Endothelial cell of umbilical vein (primary cell): ENCODE results near the gene PLXNB2. TPM values are rescaled to one million over a fixed set of nuclear protein-coding genes. Genes with fewer than 3 reads are reported as not detected.

Experiments used
- BruUV-seq: library from RNA; stranded (reverse); fragments of 400-500 nt; replicated peaks from 2 replicates; lab custom pipeline; 2021; lab: Mats Ljungman, UMichigan
- CTCF ChIA-PET: fragments of 300-600, 350-600 bp; sonication (Branson Sonifier 250); formaldehyde crosslinking; loops from one replicate; lab custom pipeline; 2021; ENCODE audit warnings: antibody characterized with exemption, inconsistent platforms; lab: Charles Lee
- POLR2A ChIA-PET: fragments of 300-600, 350-600 bp; sonication (Branson Sonifier 250); formaldehyde crosslinking; loops from one replicate; lab custom pipeline; 2021; ENCODE audit warnings: antibody characterized with exemption, inconsistent platforms; lab: Charles Lee
- DNase-seq: peaks from one replicate; pipeline ENCODE4 v3.0.0-alpha.2; 2011; ENCODE audit warnings: low read depth, low spot score
- FAIRE-seq: peaks from 2 replicates; lab custom pipeline; 2011; peaks lifted over from hg19 to GRCh38; lab: Jason Lieb, UNC
- H2AFZ ChIP-seq: 2 replicates; pipeline ENCODE4 v1.6.0; 2012; ENCODE audit warnings: low read depth, low read length, control low read depth, inconsistent platforms
- H3K27ac ChIP-seq: 2 replicates; pipeline ENCODE4 v1.5.1; 2011; ENCODE audit warnings: low read depth, mild to moderate bottlenecking, control low read depth, low read length, moderate library complexity; ENCODE audit not compliant: insufficient read depth
- H3K27me3 ChIP-seq, 2 experiments: 2 replicates each; pipeline versions ENCODE4 v1.6.0 to v1.6.1; 2011; ENCODE audit warnings: low read length in 2 of 2, mixed read lengths in 1 of 2; ENCODE audit not compliant: control insufficient read depth in 2 of 2, insufficient read depth in 2 of 2
- H3K36me3 ChIP-seq, 2 experiments: 2 replicates in 1 of 2; 3 replicates in 1 of 2; pipeline ENCODE4 v1.5.1; 2011; ENCODE audit warnings: low read length in 2 of 2, mild to moderate bottlenecking in 1 of 2, moderate library complexity in 1 of 2; ENCODE audit not compliant: control insufficient read depth in 2 of 2, insufficient read depth in 2 of 2; ENCODE audit errors: extremely low read depth in 1 of 2
- H3K4me1 ChIP-seq: 3 replicates; pipeline ENCODE4 v1.5.1; 2011; ENCODE audit warnings: mild to moderate bottlenecking, low read length; ENCODE audit not compliant: control insufficient read depth, insufficient read depth; ENCODE audit errors: extremely low read depth
- H3K4me2 ChIP-seq: 2 replicates; pipeline ENCODE4 v1.6.1; 2011; ENCODE audit warnings: low read length, control low read depth, mixed read lengths; ENCODE audit not compliant: insufficient read depth
- H3K4me3 ChIP-seq, 3 experiments: fragments of 200-600 bp in 1 of 3; sonication (generic), shearing (Covaris generic) in 1 of 3; replicated peaks in 1 of 3; 2 replicates each; pipeline ENCODE4 v1.5.1; 2011 to 2016; ENCODE audit warnings: control low read depth in 3 of 3, low read length in 3 of 3, mild to moderate bottlenecking in 2 of 3, inconsistent platforms in 1 of 3, low read depth in 1 of 3, moderate library complexity in 1 of 3; ENCODE audit not compliant: insufficient read depth in 1 of 3
- H3K79me2 ChIP-seq: 2 replicates; pipeline ENCODE4 v1.6.0; 2012; ENCODE audit warnings: low read length, inconsistent platforms; ENCODE audit not compliant: control insufficient read depth, insufficient read depth
- H3K9ac ChIP-seq: replicated peaks from 2 replicates; pipeline ENCODE3; 2011; ENCODE audit warnings: low read length, control low read depth; ENCODE audit not compliant: insufficient read depth; ENCODE audit errors: extremely low read depth
- H3K9me1 ChIP-seq: replicated peaks from 3 replicates; pipeline ENCODE4 v1.6.0; 2011; ENCODE audit warnings: mild to moderate bottlenecking, low read length; ENCODE audit not compliant: control insufficient read depth, insufficient read depth; ENCODE audit errors: extremely low read depth
- H3K9me3 ChIP-seq: replicated peaks from 2 replicates; pipeline ENCODE4 v1.5.1; 2012; ENCODE audit warnings: low read length, inconsistent platforms; ENCODE audit not compliant: control insufficient read depth, insufficient read depth
- H4K20me1 ChIP-seq: replicated peaks from 2 replicates; pipeline ENCODE3; 2011; ENCODE audit warnings: mild to moderate bottlenecking, low read length; ENCODE audit not compliant: control insufficient read depth, insufficient read depth; ENCODE audit errors: extremely low read depth
- CTCF ChIP-seq, 2 donors: IDR thresholded peaks; 1 replicate in 1 of 2; 2 replicates in 1 of 2; pipeline ENCODE4 v1.5.1; 2011; ENCODE audit warnings: low read length in 2 of 2, mild to moderate bottlenecking in 2 of 2, moderate library complexity in 2 of 2, control low read depth in 1 of 2, inconsistent platforms in 1 of 2, low read depth in 1 of 2; ENCODE audit not compliant: insufficient read depth in 1 of 2; ENCODE audit errors: extremely low read depth in 1 of 2
- EZH2 ChIP-seq: IDR thresholded peaks from 2 replicates; pipeline ENCODE4 v1.6.1; 2012; ENCODE audit warnings: borderline replicate concordance, low read depth, mild to moderate bottlenecking, moderate library complexity, low read length, inconsistent platforms; ENCODE audit not compliant: severe bottlenecking
- FOS ChIP-seq: IDR thresholded peaks from 2 replicates; pipeline ENCODE4 v1.6.1; 2011; ENCODE audit warnings: mild to moderate bottlenecking, low read length, moderate library complexity, borderline replicate concordance; ENCODE audit not compliant: insufficient read depth
- GATA2 ChIP-seq: IDR thresholded peaks from 2 replicates; pipeline ENCODE4 v1.7.0; 2011; ENCODE audit warnings: low read depth, mild to moderate bottlenecking, moderate library complexity, mixed read lengths, low read length; ENCODE audit not compliant: insufficient read length, insufficient read depth
- JUN ChIP-seq: IDR thresholded peaks from 2 replicates; pipeline ENCODE4 v1.6.1; 2011; ENCODE audit warnings: borderline replicate concordance, low read depth; ENCODE audit not compliant: insufficient read length, insufficient read depth
- MYC ChIP-seq: IDR thresholded peaks from one replicate; pipeline ENCODE4 v1.6.1; 2011; ENCODE audit warnings: mild to moderate bottlenecking, low read depth, low read length
- POLR2A ChIP-seq: IDR thresholded peaks from 2 replicates; pipeline ENCODE4 v1.6.1; 2012; ENCODE audit warnings: low read depth, mild to moderate bottlenecking, control low read depth, low read length
- POLR2AphosphoS5 ChIP-seq: IDR thresholded peaks from 2 replicates; pipeline ENCODE4 v1.6.1; 2012; ENCODE audit warnings: low read depth, mild to moderate bottlenecking, control low read depth, low read length, moderate library complexity; ENCODE audit not compliant: insufficient read depth
- dilution Hi-C: fragments of 300-500 bp; cut with MboI; formaldehyde crosslinking; loops from one replicate; pipeline ENCODE4 v1.15.0; 2019; ENCODE audit warnings: low sequenced_read_pairs; ENCODE audit not compliant: extremely low pct_ligation_motif_present
- intact Hi-C: fragments of 100-400 bp; cut with micrococcal nuclease; formaldehyde crosslinking; loops from one replicate; pipeline ENCODE4 v1.10.0; 2022
- polyA plus RNA-seq, 4 experiments: library from polyadenylated mRNA; depleted of rRNA in 3 of 4; stranded (reverse) in 3 of 4; unstranded in 1 of 4; fragments of >200 nt; gene quantifications; 2 replicates each; pipeline versions ENCODE4 v1.2.1 to v1.2.3, GENCODE V29; 2011 to 2012; ENCODE audit warnings: missing spikeins in 1 of 4
- total RNA-seq: library from RNA; stranded (reverse); gene quantifications from 2 replicates; pipeline ENCODE4 v1.2.3, GENCODE V29; 2021
- TF ChIP-seq, protein P1 (sequence below): IDR thresholded peaks from 2 replicates; pipeline ENCODE4 v1.6.1; 2011; ENCODE audit not compliant: insufficient read depth, insufficient read length

PLXNB2 gene
- total and polyA plus RNA-seq, 2 donors (not counting 3 experiments of a cell fraction or from before 2014, with no cell fraction given), result 82.3 to 139 TPM

DNA sequence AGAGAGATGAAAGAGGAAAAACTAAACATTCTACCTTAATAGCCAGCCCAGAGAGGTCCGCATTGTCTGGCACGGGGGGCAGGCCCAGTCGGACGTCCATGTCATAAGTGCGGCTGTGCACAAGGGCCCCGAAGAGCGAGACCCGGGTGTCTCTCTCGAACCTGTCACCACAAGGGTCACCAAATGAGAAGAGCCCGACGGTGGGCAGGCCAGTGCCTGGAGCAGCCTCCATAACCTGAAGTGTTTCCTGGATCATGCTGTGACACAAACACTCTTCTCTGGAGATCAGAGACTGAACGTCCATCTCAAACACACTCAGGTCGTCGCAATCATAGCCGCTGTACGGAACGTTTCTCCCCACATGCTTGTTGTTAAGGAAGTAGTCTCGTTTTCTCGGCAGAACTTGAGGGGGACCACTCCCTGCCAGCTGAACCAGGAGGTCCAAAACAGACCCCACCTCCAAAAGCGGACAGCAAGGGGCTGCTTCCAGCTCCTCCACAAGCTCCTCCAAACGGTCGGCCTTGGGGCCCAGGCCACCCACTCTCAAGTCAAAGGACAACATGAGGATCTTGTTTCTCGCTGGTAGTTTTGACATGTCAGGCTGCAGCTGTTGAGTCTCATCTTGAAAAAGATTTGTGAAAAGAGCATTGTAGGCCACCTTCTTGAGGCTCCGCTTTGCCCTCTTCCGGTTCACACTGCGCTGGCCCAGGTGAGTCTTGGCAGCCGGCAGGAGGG is 63.6 kb downstream of the PLXNB2 start:
- intact Hi-C loops (no loop called here), dilution Hi-C loops (no loop called here)
- ChIA-PET POLR2A (no interaction called here), CTCF (interaction anchor here (0.9 to 1.9 kb wide), 4 partner anchors 24 to 282 kb away, joined by 4 to 7 read pairs (median 4); partner anchors contain the start of gene SCO2)
- Histone ChIP-seq H3K4me1 (peaks cover 26% of the 10 kb centered on the region), H3K79me2 (peaks cover 47% of the 10 kb centered on the region), H4K20me1 (no peaks in the 10 kb centered on the region), H3K9ac (peak overlapping the region; percentile 91), H3K36me3 (peaks cover 0 to 14% of the 10 kb centered on the region in 2 experiments), H3K27me3 (no peaks in the 10 kb centered on the region), H3K4me3 (peak overlapping the region; percentile 55 to 98 (median 90)), H3K4me2 (peak overlapping the region; percentile 94), H3K9me1 (no peaks in the 10 kb centered on the region), H2AFZ (peak overlapping the region; percentile 90), H3K27ac (peak overlapping the region; percentile 73), H3K9me3 (no peaks in the 10 kb centered on the region)
- TF ChIP-seq FOS, result no peak
- TSS peak; percentile 32 for BruUV-seq
- FAIRE-seq (peak; percentile 61), DNase-seq (peak; percentile 14)

DNA sequence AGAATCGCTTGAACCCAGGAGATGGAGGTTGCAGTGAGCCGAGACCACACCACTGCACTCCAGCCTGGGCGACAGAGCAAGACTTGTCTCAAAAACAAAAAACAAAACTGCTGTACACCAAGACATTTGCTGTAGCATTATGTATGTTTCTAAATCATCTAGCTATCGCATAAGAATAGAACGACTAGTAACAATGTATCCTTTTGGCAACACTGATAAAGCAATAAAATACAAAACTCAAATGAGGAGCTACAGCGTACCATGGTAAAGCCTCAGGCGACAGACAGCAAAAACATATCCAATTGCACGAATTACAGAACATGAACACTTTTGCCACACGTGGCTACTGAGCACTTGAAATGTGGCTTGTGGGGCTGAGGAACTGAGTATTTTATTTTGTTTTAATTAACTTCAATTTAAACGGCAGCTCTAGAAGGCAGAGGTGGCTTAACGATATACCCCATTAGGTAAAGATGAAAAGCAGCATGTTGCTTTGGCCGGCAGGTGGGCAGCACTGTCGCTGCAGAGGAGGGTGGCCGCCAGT is 65.0 kb downstream of the PLXNB2 start:
- POLR2A ChIA-PET, result no interaction called here
- CTCF ChIA-PET, result interaction anchor here (1.3 to 2.8 kb wide), 4 partner anchors 8 to 283 kb away, joined by 5 to 24 read pairs (median 6); partner anchors contain the start of genes HDAC10 and SCO2
- Histone ChIP-seq H3K4me1 (peaks cover 26% of the 10 kb centered on the region), H3K9me3 (no peaks in the 10 kb centered on the region), H4K20me1 (no peaks in the 10 kb centered on the region), H3K9ac (no peak overlapping the region), H3K4me2 (peak overlapping the region; percentile 85), H3K27me3 (no peaks in the 10 kb centered on the region), H3K4me3 (peak overlapping the region in 2 of 3 experiments; percentile 15 to 37), H3K9me1 (no peaks in the 10 kb centered on the region), H2AFZ (no peak overlapping the region), H3K27ac (no peak overlapping the region), H3K79me2 (peaks cover 47% of the 10 kb centered on the region), H3K36me3 (peaks cover 0 to 14% of the 10 kb centered on the region in 2 experiments)
- dilution Hi-C loops (no loop called here), intact Hi-C loops (no loop called here)
- TF ChIP-seq POLR2A (no peak), GATA2 (no peak), EZH2 (no peak), JUN (no peak), FOS (no peak), MYC (no peak), CTCF (IDR thresholded peaks at IDR 0.05; ENCODE audit: extremely low read depth in 1 of 2, insufficient read depth in 1 of 2, low read depth in 1 of 2, low read length in 2 of 2) (no peak), POLR2AphosphoS5 (no peak)
- TF ChIP-seq, protein P1, sequence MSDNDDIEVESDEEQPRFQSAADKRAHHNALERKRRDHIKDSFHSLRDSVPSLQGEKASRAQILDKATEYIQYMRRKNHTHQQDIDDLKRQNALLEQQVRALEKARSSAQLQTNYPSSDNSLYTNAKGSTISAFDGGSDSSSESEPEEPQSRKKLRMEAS, result no peak
- BruUV-seq, result no TSS peak
- no peak for DNase-seq
- no peak for FAIRE-seq
